ENCODE measurements around the gene ATP5PF.

ATP5PF gene

GRCh38 chr21:25735646-25736597 is 1.2 kb upstream of the ATP5PF start:
- 0 out of 2 replicates have a peak, but pooled peaks cover 4% of the 10 kb centered on the region for H4K20me1 ChIP-seq (ENCODE audit: insufficient read depth, low read length)
- peak overlapping the region; percentile 96 for H3K9ac ChIP-seq (ENCODE audit: low read length)
- H3K36me3 ChIP-seq (replicated peaks; ENCODE audit: low read depth, low read length), result no peaks in the 10 kb centered on the region
- no peaks in the 10 kb centered on the region for H3K9me3 ChIP-seq (ENCODE audit: insufficient read depth, low read length)
- H2AFZ ChIP-seq (ENCODE audit: low read depth, low read length), result peak overlapping the region; percentile 98; the same call in 1 of the 2 replicates
- TF ChIP-seq, protein P1, sequence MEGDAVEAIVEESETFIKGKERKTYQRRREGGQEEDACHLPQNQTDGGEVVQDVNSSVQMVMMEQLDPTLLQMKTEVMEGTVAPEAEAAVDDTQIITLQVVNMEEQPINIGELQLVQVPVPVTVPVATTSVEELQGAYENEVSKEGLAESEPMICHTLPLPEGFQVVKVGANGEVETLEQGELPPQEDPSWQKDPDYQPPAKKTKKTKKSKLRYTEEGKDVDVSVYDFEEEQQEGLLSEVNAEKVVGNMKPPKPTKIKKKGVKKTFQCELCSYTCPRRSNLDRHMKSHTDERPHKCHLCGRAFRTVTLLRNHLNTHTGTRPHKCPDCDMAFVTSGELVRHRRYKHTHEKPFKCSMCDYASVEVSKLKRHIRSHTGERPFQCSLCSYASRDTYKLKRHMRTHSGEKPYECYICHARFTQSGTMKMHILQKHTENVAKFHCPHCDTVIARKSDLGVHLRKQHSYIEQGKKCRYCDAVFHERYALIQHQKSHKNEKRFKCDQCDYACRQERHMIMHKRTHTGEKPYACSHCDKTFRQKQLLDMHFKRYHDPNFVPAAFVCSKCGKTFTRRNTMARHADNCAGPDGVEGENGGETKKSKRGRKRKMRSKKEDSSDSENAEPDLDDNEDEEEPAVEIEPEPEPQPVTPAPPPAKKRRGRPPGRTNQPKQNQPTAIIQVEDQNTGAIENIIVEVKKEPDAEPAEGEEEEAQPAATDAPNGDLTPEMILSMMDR (IDR thresholded peaks at IDR 0.05; ENCODE audit: low read depth, low read length), result no peak
- TF ChIP-seq EZH2phosphoT487 (IDR thresholded peaks at IDR 0.05; ENCODE audit: low read depth), result no peak
- H3K27me3 ChIP-seq (ENCODE audit: low read depth, low read length), result no peaks in the 10 kb centered on the region
- H3K4me2 ChIP-seq (ENCODE audit: low read length), result peak overlapping the region; percentile 98
- peak overlapping the region; percentile 97 for H3K27ac ChIP-seq (ENCODE audit: low read length)
- peaks cover 16% of the 10 kb centered on the region for H3K4me1 ChIP-seq (ENCODE audit: low read length)
- peaks cover 91% of the 10 kb centered on the region for H3K79me2 ChIP-seq (ENCODE audit: low read length)
- H3K4me3 ChIP-seq (ENCODE audit: low read length), result peak overlapping the region; percentile 97

DNA sequence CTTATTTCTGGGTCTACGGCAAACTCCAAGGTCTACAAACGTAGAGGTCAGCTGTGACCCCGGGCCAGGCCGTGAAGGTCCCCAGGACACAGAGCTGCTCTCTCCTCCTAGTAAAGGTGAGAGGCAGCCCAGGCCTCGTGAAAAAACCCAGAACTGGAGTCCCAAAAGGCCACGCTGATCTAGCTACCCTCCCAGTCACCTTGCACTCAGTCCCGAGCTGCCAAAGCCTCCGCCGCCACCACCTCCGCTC is 125 bp downstream of the ATP5PF start:
- Histone ChIP-seq H3K27ac (ENCODE audit: low read length) (peak overlapping the region; percentile 73), H3K4me1 (ENCODE audit: low read length) (peaks cover 16% of the 10 kb centered on the region), H3K9ac (ENCODE audit: low read length) (peak overlapping the region; percentile 92), H2AFZ (ENCODE audit: low read depth, low read length) (0 out of 2 replicates have a peak overlapping the region, but pooled peaks have one; percentile 34), H4K20me1 (ENCODE audit: insufficient read depth, low read length) (0 out of 2 replicates have a peak, but pooled peaks cover 4% of the 10 kb centered on the region), H3K4me2 (ENCODE audit: low read length) (peak overlapping the region; percentile 89), H3K9me3 (ENCODE audit: insufficient read depth, low read length) (no peaks in the 10 kb centered on the region), H3K27me3 (ENCODE audit: low read depth, low read length) (no peaks in the 10 kb centered on the region), H3K36me3 (replicated peaks; ENCODE audit: low read depth, low read length) (peaks cover 6% of the 10 kb centered on the region), H3K79me2 (ENCODE audit: low read length) (peaks cover 87% of the 10 kb centered on the region), H3K4me3 (ENCODE audit: low read length) (peak overlapping the region; percentile 97)
- no peak for TF ChIP-seq EZH2phosphoT487 (IDR thresholded peaks at IDR 0.05; ENCODE audit: low read depth)
- TF ChIP-seq, protein P1 (IDR thresholded peaks at IDR 0.05; ENCODE audit: low read depth, low read length), result no peak

GRCh38 chr21:25733859-25734653 is 648 bp downstream of the ATP5PF start:
- Histone ChIP-seq H2AFZ (ENCODE audit: low read depth, low read length) (0 out of 2 replicates have a peak overlapping the region, but pooled peaks have one; percentile 34), H3K4me1 (ENCODE audit: low read length) (peaks cover 16% of the 10 kb centered on the region), H4K20me1 (ENCODE audit: insufficient read depth, low read length) (0 out of 2 replicates have a peak, but pooled peaks cover 4% of the 10 kb centered on the region), H3K27me3 (ENCODE audit: low read depth, low read length) (no peaks in the 10 kb centered on the region), H3K36me3 (replicated peaks; ENCODE audit: low read depth, low read length) (peaks cover 10% of the 10 kb centered on the region), H3K9me3 (ENCODE audit: insufficient read depth, low read length) (no peaks in the 10 kb centered on the region), H3K9ac (ENCODE audit: low read length) (peak overlapping the region; percentile 92), H3K79me2 (ENCODE audit: low read length) (peaks cover 82% of the 10 kb centered on the region), H3K4me2 (ENCODE audit: low read length) (peak overlapping the region; percentile 89), H3K4me3 (ENCODE audit: low read length) (peak overlapping the region; percentile 97), H3K27ac (ENCODE audit: low read length) (peak overlapping the region; percentile 73)
- TF ChIP-seq, protein P1 (IDR thresholded peaks at IDR 0.05; ENCODE audit: low read depth, low read length), result no peak
- TF ChIP-seq EZH2phosphoT487 (IDR thresholded peaks at IDR 0.05; ENCODE audit: low read depth), result no peak

All from OCI-LY3 (cell line).